GM23338 (cell line): ENCODE data around the gene NFAT5. TPM values are rescaled to one million over a fixed set of nuclear protein-coding genes. Genes with fewer than 3 reads are reported as not detected.

Experiments used
- ATAC-seq: fragments of 200-7000 bp; cut with Tn5 transposase; 3 replicates; pipeline ENCODE4 v1.9.1; 2020
- DNase-seq: peaks from one replicate; pipeline ENCODE4 v3.0.0-alpha.2; 2015; ENCODE audit warnings: low spot score
- H2AFZ ChIP-seq: fragments of 200-600 bp; sonication (generic); 2 replicates; pipeline ENCODE4 v1.8.0; 2016; ENCODE audit warnings: antibody characterized with exemption, mild to moderate bottlenecking, moderate library complexity
- H3F3A ChIP-seq: fragments of 200-600 bp; sonication (generic); replicated peaks from 2 replicates; pipeline ENCODE4 v1.8.0; 2017; ENCODE audit warnings: antibody characterized with exemption, mixed run types, low read depth
- H3K27ac ChIP-seq: fragments of 200-600 bp; sonication (generic); 2 replicates; pipeline ENCODE4 v1.6.1; 2016; ENCODE audit warnings: low read depth
- H3K27me3 ChIP-seq: fragments of 200-600 bp; sonication (generic); 2 replicates; pipeline ENCODE4 v1.8.0; 2016; ENCODE audit warnings: mild to moderate bottlenecking, mixed run types, moderate library complexity; ENCODE audit not compliant: insufficient read depth
- H3K36me3 ChIP-seq: fragments of 200-600 bp; sonication (generic); 2 replicates; pipeline ENCODE4 v1.8.0; 2016; ENCODE audit warnings: mild to moderate bottlenecking; ENCODE audit not compliant: insufficient read depth
- H3K4me1 ChIP-seq: fragments of 200-600 bp; sonication (generic); 2 replicates; pipeline ENCODE4 v1.8.0; 2016; ENCODE audit warnings: mild to moderate bottlenecking, moderate library complexity; ENCODE audit not compliant: insufficient read depth
- H3K4me2 ChIP-seq: fragments of 200-600 bp; sonication (generic); 2 replicates; pipeline ENCODE4 v1.7.1; 2017; ENCODE audit warnings: mixed run types
- H3K4me3 ChIP-seq: fragments of 200-600 bp; sonication (generic); 2 replicates; pipeline ENCODE4 v1.6.1; 2016; ENCODE audit warnings: mixed run types
- H3K79me2 ChIP-seq: fragments of 200-600 bp; sonication (generic); replicated peaks from 2 replicates; pipeline ENCODE4 v1.8.0; 2017; ENCODE audit warnings: mild to moderate bottlenecking; ENCODE audit not compliant: insufficient read depth
- H3K9me2 ChIP-seq: fragments of 200-600 bp; sonication (generic); 2 replicates; pipeline ENCODE4 v1.8.0; 2017; ENCODE audit not compliant: insufficient read depth
- H4K20me1 ChIP-seq: fragments of 200-600 bp; sonication (generic); replicated peaks from 2 replicates; pipeline ENCODE4 v1.8.0; 2017; ENCODE audit warnings: mild to moderate bottlenecking; ENCODE audit not compliant: insufficient read depth
- H3K27ac Mint-ChIP-seq: 2 replicates; pipeline ENCODE4 v1.8.0; 2020; ENCODE audit warnings: inconsistent platforms, mild to moderate bottlenecking, moderate library complexity, mixed read lengths
- H3K27me3 Mint-ChIP-seq: 3 replicates; pipeline ENCODE4 v1.8.0; 2022; ENCODE audit warnings: low read depth, mild to moderate bottlenecking, moderate library complexity, mixed read lengths, inconsistent platforms; ENCODE audit not compliant: insufficient read depth, poor library complexity
- H3K36me3 Mint-ChIP-seq: 3 replicates; pipeline ENCODE4 v1.8.0; 2021; ENCODE audit warnings: low read depth, mild to moderate bottlenecking, inconsistent platforms, moderate library complexity, mixed read lengths
- H3K4me1 Mint-ChIP-seq: 3 replicates; pipeline ENCODE4 v1.8.0; 2020; ENCODE audit warnings: mild to moderate bottlenecking, inconsistent platforms, mixed read lengths
- H3K4me3 Mint-ChIP-seq: 3 replicates; pipeline ENCODE4 v1.8.0; 2021; ENCODE audit warnings: moderate library complexity, mild to moderate bottlenecking, inconsistent platforms, mixed read lengths
- H3K9me3 Mint-ChIP-seq: 3 replicates; pipeline ENCODE4 v1.8.0; 2020; ENCODE audit warnings: moderate library complexity, mild to moderate bottlenecking, inconsistent platforms, mixed read lengths
- CREB1 ChIP-seq: fragments of 250-450 bp; sonication (Bioruptor Pico); IDR thresholded peaks from 2 replicates; pipeline ENCODE4 v1.5.0; 2020; ENCODE audit warnings: low read depth, mild to moderate bottlenecking, moderate library complexity
- ETS1 ChIP-seq: IDR thresholded peaks from 2 replicates; pipeline ENCODE4 v1.6.1; 2016; ENCODE audit warnings: antibody characterized with exemption
- REST ChIP-seq: IDR thresholded peaks from one replicate; pipeline ENCODE4 v1.6.1; 2018; ENCODE audit warnings: antibody characterized with exemption; ENCODE audit not compliant: unreplicated experiment
- ZNF462 ChIP-seq: fragments of 250-450 bp; sonication (Bioruptor Pico); IDR thresholded peaks from 2 replicates; pipeline ENCODE4 v1.5.0; 2020; ENCODE audit warnings: mild to moderate bottlenecking, moderate library complexity
- polyA plus RNA-seq: library from polyadenylated mRNA; unstranded; fragments of >200 nt; fragmentation: Nextera tagmentation; extraction: Ambion mirVana; gene quantifications from 2 replicates; pipeline ENCODE4 v1.2.1, GENCODE V29; 2016
- total RNA-seq: library from RNA; depleted of rRNA; stranded (reverse); fragments of >200 nt; shearing (Covaris generic); gene quantifications from 2 replicates; pipeline ENCODE4 v1.2.3, GENCODE V29; 2014

Gene NFAT5
- total and polyA plus RNA-seq, 2 experiments from 2014 or later, result 10.6 to 27.0 TPM

- no peak for TF ChIP-seq ZNF462
These were observed 151.3 kb downstream of the NFAT5 start (continued) for GRCh38 chr16:69717066-69717465.

DNA sequence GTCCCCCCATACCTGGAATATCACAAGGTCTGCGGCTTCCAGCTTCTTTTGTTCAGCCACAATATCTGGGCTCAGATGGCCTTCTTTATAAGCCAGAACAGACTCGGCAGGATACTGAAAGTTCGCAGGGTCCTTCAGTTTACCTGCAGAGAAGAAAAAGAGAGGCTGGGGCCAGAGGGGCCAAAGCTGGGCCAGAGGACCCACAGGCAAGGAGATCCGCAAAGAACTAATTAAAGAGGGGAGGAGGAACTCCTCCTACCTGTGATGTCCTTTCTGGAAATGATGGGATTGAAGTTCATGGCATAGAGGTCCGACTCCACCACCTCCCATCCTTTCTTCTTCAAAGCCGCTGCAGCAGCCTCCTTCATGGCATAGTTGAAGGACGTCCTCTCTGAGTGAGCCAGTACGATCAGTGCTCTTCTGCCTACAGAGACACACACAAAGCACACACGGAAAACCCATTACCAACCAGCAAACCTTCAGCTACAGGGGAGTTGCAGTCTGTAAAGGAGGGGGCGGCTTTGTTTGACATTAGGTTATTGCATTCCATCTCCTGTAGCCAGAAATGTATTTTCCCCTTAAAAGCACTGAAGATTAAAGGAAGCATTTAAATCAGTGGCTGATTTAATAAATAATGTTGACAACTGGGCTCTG is 152.5 kb downstream of the NFAT5 start:
- Histone ChIP-seq H3K4me3 (no peak overlapping the region), H3K79me2 (peaks cover 6% of the 10 kb centered on the region; the same call in 1 of the 2 replicates), H3K27me3 (no peaks in the 10 kb centered on the region), H3K36me3 (peaks cover 4% of the 10 kb centered on the region; the same call in 1 of the 2 replicates), H3K27ac (no peak overlapping the region), H2AFZ (no peak overlapping the region), H3F3A (no peaks in the 10 kb centered on the region), H4K20me1 (no peaks in the 10 kb centered on the region; the same call in 1 of the 2 replicates), H3K4me2 (no peak overlapping the region), H3K4me1 (no peaks in the 10 kb centered on the region), H3K9me2 (no peaks in the 10 kb centered on the region)
- no peak overlapping the region for H3K27ac Mint-ChIP-seq
- peaks cover 7% of the 10 kb centered on the region; the same call in 2 of the 3 replicates for H3K36me3 Mint-ChIP-seq
- peaks cover 2% of the 10 kb centered on the region; the same call in 1 of the 3 replicates for H3K4me1 Mint-ChIP-seq
- no peak overlapping the region for H3K4me3 Mint-ChIP-seq
- H3K27me3 Mint-ChIP-seq, result peaks cover 5% of the 10 kb centered on the region
- no peak for ATAC-seq
- no peaks in the 10 kb centered on the region for H3K9me3 Mint-ChIP-seq
- DNase-seq, result no peak
- TF ChIP-seq ETS1, result no peak
- no peak for TF ChIP-seq REST
- no peak for TF ChIP-seq CREB1
